Gastroesophageal sphincter (tissue), 3 donors: ENCODE measurements around the gene ATF2.
"Not testable (repeated sequence)": the region's sequence is repeated elsewhere in the genome, so short reads cannot be mapped to it uniquely, and the experiment has no call there.

Experiments
- CTCF ChIP-seq, 4 experiments: fragments of 200-600 bp in 2 of 4; fragments of 450-650 bp in 2 of 4; sonication (generic) in 1 of 4; IDR thresholded peaks; one replicate each; pipeline ENCODE4 v1.5.1; 2017 to 2019; ENCODE audit warnings: antibody characterized with exemption in 4 of 4, mild to moderate bottlenecking in 2 of 4, moderate library complexity in 2 of 4
- POLR2A ChIP-seq, 2 donors: fragments of 450-650 bp; IDR thresholded peaks; one replicate each; pipeline ENCODE4 v1.6.1; 2017; ENCODE audit warnings: antibody characterized with exemption in 2 of 2, mild to moderate bottlenecking in 2 of 2, moderate library complexity in 1 of 2

DNA sequence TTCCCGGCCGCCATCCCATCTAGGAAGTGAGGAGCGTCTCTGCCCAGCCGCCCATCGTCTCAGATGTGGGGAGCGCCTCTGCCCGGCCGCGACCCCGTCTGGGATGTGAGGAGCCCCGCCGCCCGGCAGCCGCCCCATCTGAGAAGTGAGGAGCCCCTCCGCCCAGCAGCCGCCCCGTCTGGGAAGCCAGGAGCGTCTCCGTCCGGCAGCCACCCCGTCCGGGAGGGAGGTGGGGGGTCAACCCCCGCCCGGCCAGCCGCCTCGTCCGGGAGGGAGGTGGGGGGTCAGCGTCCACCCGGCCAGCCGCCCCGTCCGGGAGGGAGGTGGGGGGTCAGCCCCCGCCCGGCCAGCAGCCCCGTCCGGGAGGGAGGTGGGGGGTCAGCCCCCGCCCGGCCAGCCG lies 59.9 kb downstream of the ATF2 start:
- not testable (repeated sequence) for TF ChIP-seq CTCF, POLR2A (IDR thresholded peaks at IDR 0.05)
